Posterior cingulate gyrus (tissue), 11 donors: ENCODE data around the gene SPNS3.
A peak's percentile ranks its signal among the peaks of the same experiment; 100 is the strongest.

Source experiments
- DNase-seq, 10 donors: peaks; one replicate each; pipeline versions ENCODE4 v3.0.0 to v3.0.0-alpha.2; 2020 to 2021; ENCODE audit warnings: mixed read lengths in 3 of 10
- intact Hi-C: fragments of 100-400 bp; cut with DNase I; formaldehyde crosslinking; loops from one replicate; pipeline ENCODE4 v1.15.1; 2023

SPNS3 gene

GRCh38 chr17:4460661-4461060 lies 26.9 kb downstream of the SPNS3 start:
- intact Hi-C loops: no loop called here
- no peak for DNase-seq

GRCh38 chr17:4463818-4464476 lies 30.2 kb downstream of the SPNS3 start:
- intact Hi-C loops: no loop called here

GRCh38 chr17:4465786-4466185 lies 32.0 kb downstream of the SPNS3 start:
- intact Hi-C loops: no loop called here
- DNase-seq: peak in 1 of 10 donors; percentile 39

More at GRCh38 chr17:4463818-4464476, 30.2 kb downstream of the SPNS3 start:
- DNase-seq: peak in 5 of 10 donors; percentile 23 to 89 (median 58)

- DNase-seq: peak in 1 of 10 donors; percentile 7
- intact Hi-C loops: no loop called here
Measured at GRCh38 chr17:4467287-4467686, 33.5 kb downstream of the SPNS3 start.

GRCh38 chr17:4469552-4469951 lies 35.8 kb downstream of the SPNS3 start:
- no peak for DNase-seq
- intact Hi-C loops: no loop called here

- DNase-seq: no peak
- intact Hi-C loops: no loop called here
Measured at GRCh38 chr17:4472286-4472685, 38.5 kb downstream of the SPNS3 start.

- intact Hi-C loops: no loop called here
- DNase-seq: peak in 1 of 10 donors; percentile 59
Measured at GRCh38 chr17:4474093-4474492, 40.4 kb downstream of the SPNS3 start.

GRCh38 chr17:4475001-4475400 lies 41.3 kb downstream of the SPNS3 start:
- intact Hi-C loops: no loop called here
- DNase-seq: no peak

GRCh38 chr17:4475463-4475862 lies 41.7 kb downstream of the SPNS3 start:
- peak in 1 of 10 donors; percentile 51 for DNase-seq
- intact Hi-C loops: no loop called here

GRCh38 chr17:4476017-4476416 lies 42.3 kb downstream of the SPNS3 start:
- intact Hi-C loops: no loop called here
- DNase-seq: peak in 1 of 10 donors; percentile 53

- intact Hi-C loops: no loop called here
- DNase-seq: peak in 1 of 10 donors; percentile 55
Measured at GRCh38 chr17:4476511-4477070, 42.9 kb downstream of the SPNS3 start.

- intact Hi-C loops: no loop called here
- peak in 1 of 10 donors; percentile 51 for DNase-seq
Measured at GRCh38 chr17:4477255-4477791, 43.6 kb downstream of the SPNS3 start.

GRCh38 chr17:4478318-4478830 lies 44.6 kb downstream of the SPNS3 start:
- intact Hi-C loops: no loop called here
- peak in 1 of 10 donors; percentile 46 for DNase-seq

- intact Hi-C loops: no loop called here
- peak in 1 of 10 donors; percentile 44 for DNase-seq
Measured at GRCh38 chr17:4479340-4479981, 45.7 kb downstream of the SPNS3 start.

GRCh38 chr17:4479982-4480751 lies 46.4 kb downstream of the SPNS3 start:
- peak in 2 of 10 donors; percentile 50 to 68 for DNase-seq
- intact Hi-C loops: no loop called here

- DNase-seq: peak in 2 of 10 donors; percentile 44 to 55
- intact Hi-C loops: no loop called here
Measured at GRCh38 chr17:4480929-4481898, 47.5 kb downstream of the SPNS3 start.

- intact Hi-C loops: no loop called here
- DNase-seq: peak in 2 of 10 donors; percentile 56 to 63
Measured at GRCh38 chr17:4482338-4483011, 48.7 kb downstream of the SPNS3 start.

- intact Hi-C loops: no loop called here
- peak in 2 of 10 donors; percentile 52 to 70 for DNase-seq
Measured at GRCh38 chr17:4483012-4483840, 49.5 kb downstream of the SPNS3 start.
